ENCODE measurements around the gene TMEM273.

- no peak for TF ChIP-seq EZH2phosphoT487 (IDR thresholded peaks at IDR 0.05; ENCODE audit: low read depth)
- TF ChIP-seq CTCF (IDR thresholded peaks at IDR 0.05; ENCODE audit: low read depth, low read length), result no peak
Measured at GRCh38 chr10:49220679-49221078, 32.5 kb upstream of the TMEM273 start.
